GM13977 (cell line): ENCODE measurements around the gene TLR8.

Experiments used
- DNase-seq: peaks from one replicate; pipeline ENCODE4 v3.0.0; 2012; ENCODE audit warnings: low spot score
- in situ Hi-C: fragments of 300-500 bp; cut with MboI; formaldehyde crosslinking; loops from one replicate; pipeline ENCODE4 v1.12.0; 2022; ENCODE audit warnings: low sequenced_read_pairs, low pct_unique_long_range_greater_than_20kb, mixed read lengths, inconsistent platforms; ENCODE audit not compliant: unreplicated experiment
- TF ChIP-seq, protein P1 (sequence below): IDR thresholded peaks from 2 replicates; pipeline ENCODE4 v1.5.1; 2012; ENCODE audit warnings: mild to moderate bottlenecking, control low read depth; ENCODE audit not compliant: insufficient read depth; ENCODE audit errors: extremely low read depth, missing control alignments

Gene TLR8

GRCh38 chrX:12872741-12873140 lies 33.7 kb upstream of the TLR8 start:
- DNase-seq, result no peak
- TF ChIP-seq, protein P1, sequence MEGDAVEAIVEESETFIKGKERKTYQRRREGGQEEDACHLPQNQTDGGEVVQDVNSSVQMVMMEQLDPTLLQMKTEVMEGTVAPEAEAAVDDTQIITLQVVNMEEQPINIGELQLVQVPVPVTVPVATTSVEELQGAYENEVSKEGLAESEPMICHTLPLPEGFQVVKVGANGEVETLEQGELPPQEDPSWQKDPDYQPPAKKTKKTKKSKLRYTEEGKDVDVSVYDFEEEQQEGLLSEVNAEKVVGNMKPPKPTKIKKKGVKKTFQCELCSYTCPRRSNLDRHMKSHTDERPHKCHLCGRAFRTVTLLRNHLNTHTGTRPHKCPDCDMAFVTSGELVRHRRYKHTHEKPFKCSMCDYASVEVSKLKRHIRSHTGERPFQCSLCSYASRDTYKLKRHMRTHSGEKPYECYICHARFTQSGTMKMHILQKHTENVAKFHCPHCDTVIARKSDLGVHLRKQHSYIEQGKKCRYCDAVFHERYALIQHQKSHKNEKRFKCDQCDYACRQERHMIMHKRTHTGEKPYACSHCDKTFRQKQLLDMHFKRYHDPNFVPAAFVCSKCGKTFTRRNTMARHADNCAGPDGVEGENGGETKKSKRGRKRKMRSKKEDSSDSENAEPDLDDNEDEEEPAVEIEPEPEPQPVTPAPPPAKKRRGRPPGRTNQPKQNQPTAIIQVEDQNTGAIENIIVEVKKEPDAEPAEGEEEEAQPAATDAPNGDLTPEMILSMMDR, result no peak
- in situ Hi-C loops, result no loop called here

- TF ChIP-seq, protein P1, result no peak
- in situ Hi-C loops, result no loop called here
- DNase-seq, result no peak
These were observed 31.8 kb upstream of the TLR8 start for GRCh38 chrX:12874581-12874980.

DNA sequence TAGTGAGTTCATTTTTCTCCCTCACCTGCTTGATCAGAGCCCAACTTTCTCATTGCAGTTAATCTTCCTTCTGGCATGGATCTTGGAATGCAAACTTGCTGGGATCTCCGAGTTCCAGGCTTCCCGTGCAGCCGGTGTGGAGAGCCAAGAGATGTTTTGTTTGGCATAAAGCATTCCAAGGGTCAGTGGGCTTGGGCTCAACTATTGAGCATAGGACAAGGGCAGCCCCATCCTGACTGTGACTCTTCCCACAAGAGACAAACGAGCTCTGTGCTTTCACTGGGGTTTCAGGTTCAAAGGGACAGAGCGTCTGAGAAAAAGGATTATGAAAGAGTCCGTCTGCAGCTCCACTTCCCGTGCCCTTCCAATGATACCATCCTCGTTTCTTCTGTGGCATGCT lies 29.0 kb upstream of the TLR8 start:
- TF ChIP-seq, protein P1, result no peak
- DNase-seq, result no peak
- in situ Hi-C loops, result no loop called here

DNA sequence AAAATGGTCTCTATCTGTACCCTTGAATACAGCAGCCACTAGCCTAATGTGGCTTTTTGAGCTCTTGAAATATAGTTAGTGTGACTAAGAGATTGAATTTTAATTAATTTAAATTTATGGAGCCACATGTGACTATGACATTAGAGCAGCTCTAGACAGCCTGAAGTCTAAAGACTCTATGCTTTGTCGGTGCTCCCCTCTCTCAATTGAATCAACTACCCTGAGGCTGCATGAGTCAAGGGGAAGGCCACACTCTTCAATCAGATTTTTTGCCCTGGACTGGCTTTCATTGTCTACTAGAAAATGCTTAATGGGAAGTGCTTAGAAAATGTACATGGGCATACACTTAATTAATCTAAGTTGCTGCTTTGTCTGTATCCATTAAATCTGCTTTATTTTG lies 27.9 kb upstream of the TLR8 start:
- TF ChIP-seq, protein P1, result no peak
- in situ Hi-C loops, result no loop called here
- DNase-seq, result no peak

- in situ Hi-C loops, result no loop called here
- DNase-seq, result no peak
- TF ChIP-seq, protein P1, result no peak
These were observed 24.5 kb upstream of the TLR8 start for GRCh38 chrX:12881914-12882313.

DNA sequence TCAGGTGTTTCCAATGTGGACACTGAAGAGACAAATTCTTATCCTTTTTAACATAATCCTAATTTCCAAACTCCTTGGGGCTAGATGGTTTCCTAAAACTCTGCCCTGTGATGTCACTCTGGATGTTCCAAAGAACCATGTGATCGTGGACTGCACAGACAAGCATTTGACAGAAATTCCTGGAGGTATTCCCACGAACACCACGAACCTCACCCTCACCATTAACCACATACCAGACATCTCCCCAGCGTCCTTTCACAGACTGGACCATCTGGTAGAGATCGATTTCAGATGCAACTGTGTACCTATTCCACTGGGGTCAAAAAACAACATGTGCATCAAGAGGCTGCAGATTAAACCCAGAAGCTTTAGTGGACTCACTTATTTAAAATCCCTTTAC lies 20.9 kb upstream of the TLR8 start:
- TF ChIP-seq, protein P1, result no peak
- DNase-seq, result no peak
- in situ Hi-C loops, result no loop called here

GRCh38 chrX:12886545-12886944 lies 19.9 kb upstream of the TLR8 start:
- TF ChIP-seq, protein P1, result no peak
- no peak for DNase-seq
- in situ Hi-C loops, result no loop called here
